ENCODE measurements around the gene PTBP1. TPM values are rescaled to one million over a fixed set of nuclear protein-coding genes. Genes with fewer than 3 reads are reported as not detected.

The PTBP1 gene
- total and polyA plus RNA-seq, 9 of the 15 experiments (the other 6 are each of a cell fraction or from before 2014, with no cell fraction given) = 14.0 to 759 (median 234) TPM

DNA sequence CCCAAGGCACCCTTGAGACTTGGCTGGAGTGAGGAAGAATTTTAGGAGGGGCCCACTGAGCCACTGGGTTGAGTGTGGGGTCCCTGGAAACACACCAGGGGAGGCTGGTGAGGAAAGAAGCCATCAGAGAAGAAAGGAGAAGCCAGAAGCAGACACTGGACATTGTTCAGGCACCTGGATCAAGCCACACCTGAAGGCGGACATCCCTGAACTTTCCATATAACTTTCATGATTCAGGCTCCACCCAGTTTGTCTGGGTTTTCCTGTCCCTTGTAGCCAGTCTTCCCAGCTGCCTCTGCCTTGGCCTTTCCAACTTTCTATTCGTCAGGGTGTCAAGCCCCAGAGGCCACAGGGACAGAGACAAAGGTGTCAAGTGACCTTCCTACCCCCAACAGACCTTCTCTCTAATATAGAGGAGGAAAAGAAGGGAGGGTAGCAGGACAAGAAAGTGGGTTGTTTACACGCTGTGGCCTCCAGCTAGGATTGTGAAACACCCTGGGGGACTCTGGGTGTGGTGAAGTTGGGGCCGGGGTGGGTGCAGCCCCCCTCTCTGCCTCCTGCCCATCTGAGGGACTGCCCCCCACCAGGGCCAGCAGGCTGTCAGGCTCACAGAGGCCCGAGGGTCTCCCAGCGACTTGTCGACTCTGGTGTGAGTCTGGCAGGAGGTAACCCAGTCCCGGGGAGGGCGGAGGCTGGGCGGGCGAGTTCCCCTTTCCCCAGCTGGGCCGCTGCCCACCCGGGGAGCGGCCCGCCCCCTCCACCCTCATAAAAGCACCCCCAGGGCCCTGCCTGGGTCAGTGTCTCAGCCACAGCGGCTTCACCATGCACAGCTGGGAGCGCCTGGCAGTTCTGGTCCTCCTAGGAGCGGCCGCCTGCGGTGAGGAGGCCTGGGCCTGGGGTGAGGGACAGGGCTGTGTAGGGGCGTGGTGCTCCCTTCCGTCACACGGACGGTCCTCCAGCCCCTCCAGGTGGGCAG, 61.9 kb downstream of the PTBP1 start, which contains the start of gene CFD (continued):
- TF ChIP-seq CHD4 (IDR thresholded peaks at IDR 0.05; ENCODE audit: insufficient read depth, insufficient replicate concordance, low read depth, low read length, poor library complexity, severe bottlenecking) = peak; percentile 69
- no peak for TF ChIP-seq YBX1 (IDR thresholded peaks at IDR 0.05)
- no peak for TF ChIP-seq BCL6 (CRISPR knock-in tag; IDR thresholded peaks at IDR 0.05)
- TF ChIP-seq FOXK2 (conservative IDR thresholded peaks at IDR 0.05 in 1 of 2, IDR thresholded peaks at IDR 0.05 in 1 of 2; ENCODE audit: low read depth in 2 of 2) = no peak
- TF ChIP-seq, protein P1, sequence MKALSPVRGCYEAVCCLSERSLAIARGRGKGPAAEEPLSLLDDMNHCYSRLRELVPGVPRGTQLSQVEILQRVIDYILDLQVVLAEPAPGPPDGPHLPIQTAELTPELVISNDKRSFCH (CRISPR knock-in tag; IDR thresholded peaks at IDR 0.05) = no peak
- TF ChIP-seq, protein P1 (tag; IDR thresholded peaks at IDR 0.05) = no peak
- no peak for TF ChIP-seq RFX1 (IDR thresholded peaks at IDR 0.05)
- no peak for TF ChIP-seq ZNF431 (CRISPR knock-in tag; IDR thresholded peaks at IDR 0.05)
- peak; percentile 95 for TF ChIP-seq ZNF263 (CRISPR knock-in tag; IDR thresholded peaks at IDR 0.05; ENCODE audit: borderline replicate concordance)
- TF ChIP-seq CEBPG (CRISPR knock-in tag; IDR thresholded peaks at IDR 0.05) = peak; percentile 55
- TF ChIP-seq CEBPG (tag; conservative IDR thresholded peaks at IDR 0.05 in 1 of 2, IDR thresholded peaks at IDR 0.05 in 1 of 2) = no peak
- TF ChIP-seq ASH1L (IDR thresholded peaks at IDR 0.05; ENCODE audit: borderline replicate concordance, low read depth, partially characterized antibody) = no peak
- TF ChIP-seq ZFP91 (CRISPR knock-in tag; IDR thresholded peaks at IDR 0.05) = no peak
- no peak for TF ChIP-seq ILK (tag; IDR thresholded peaks at IDR 0.05; ENCODE audit: borderline replicate concordance, low read depth)
- peak; percentile 70; the same call in 1 of the 2 replicates for TF ChIP-seq ADNP (tag; IDR thresholded peaks at IDR 0.05)
- TF ChIP-seq ZNF121 (CRISPR knock-in tag; conservative IDR thresholded peaks at IDR 0.05) = no peak
- TF ChIP-seq SRF (CRISPR knock-in tag; IDR thresholded peaks at IDR 0.05) = no peak
- TF ChIP-seq RREB1 (CRISPR knock-in tag; IDR thresholded peaks at IDR 0.05) = no peak
- no peak for TF ChIP-seq HDAC3 (IDR thresholded peaks at IDR 0.05; ENCODE audit: borderline replicate concordance, partially characterized antibody)

All from K562 (cell line).